ENCODE results near the gene GDNF. TPM values are rescaled to one million over a fixed set of nuclear protein-coding genes. Genes with fewer than 3 reads are reported as not detected.

The GDNF gene
- total and polyA plus RNA-seq, 2 donors (not counting 1 experiment from before 2014, with no cell fraction given): 0.32 to 0.83 TPM

GRCh38 chr5:37816331-37816730, 23.5 kb downstream of the GDNF start:
- Histone ChIP-seq H4K20me1 (ENCODE audit: control insufficient read depth, extremely low read depth, insufficient read depth, low read length) (no peaks in the 10 kb centered on the region), H3K36me3 (ENCODE audit: control insufficient read depth, insufficient read depth, low read length) (no peaks in the 10 kb centered on the region), H2AFZ (ENCODE audit: low read length) (no peak overlapping the region), H3K27ac (ENCODE audit: insufficient read depth, low read length) (no peak overlapping the region), H3K79me2 (ENCODE audit: control insufficient read depth, insufficient read depth, low read length) (no peaks in the 10 kb centered on the region), H3K4me2 (ENCODE audit: extremely low read depth, insufficient read depth, low read length) (no peak overlapping the region), H3K4me1 (ENCODE audit: control insufficient read depth, extremely low read depth, insufficient read depth, low read length) (no peaks in the 10 kb centered on the region), H3K27me3 (ENCODE audit: control insufficient read depth, insufficient read depth, low read length) (no peaks in the 10 kb centered on the region), H3K9me3 (ENCODE audit: control insufficient read depth, insufficient read depth, low read depth, low read length) (no peaks in the 10 kb centered on the region), H3K4me3 (replicated peaks in 1 of 4; ENCODE audit: control extremely low read depth in 1 of 4, insufficient read depth in 1 of 4, low read depth in 3 of 4, low read length in 4 of 4) (no peak overlapping the region), H3K9ac (ENCODE audit: insufficient read depth, low read length) (no peak overlapping the region)
- TF ChIP-seq, protein P1, sequence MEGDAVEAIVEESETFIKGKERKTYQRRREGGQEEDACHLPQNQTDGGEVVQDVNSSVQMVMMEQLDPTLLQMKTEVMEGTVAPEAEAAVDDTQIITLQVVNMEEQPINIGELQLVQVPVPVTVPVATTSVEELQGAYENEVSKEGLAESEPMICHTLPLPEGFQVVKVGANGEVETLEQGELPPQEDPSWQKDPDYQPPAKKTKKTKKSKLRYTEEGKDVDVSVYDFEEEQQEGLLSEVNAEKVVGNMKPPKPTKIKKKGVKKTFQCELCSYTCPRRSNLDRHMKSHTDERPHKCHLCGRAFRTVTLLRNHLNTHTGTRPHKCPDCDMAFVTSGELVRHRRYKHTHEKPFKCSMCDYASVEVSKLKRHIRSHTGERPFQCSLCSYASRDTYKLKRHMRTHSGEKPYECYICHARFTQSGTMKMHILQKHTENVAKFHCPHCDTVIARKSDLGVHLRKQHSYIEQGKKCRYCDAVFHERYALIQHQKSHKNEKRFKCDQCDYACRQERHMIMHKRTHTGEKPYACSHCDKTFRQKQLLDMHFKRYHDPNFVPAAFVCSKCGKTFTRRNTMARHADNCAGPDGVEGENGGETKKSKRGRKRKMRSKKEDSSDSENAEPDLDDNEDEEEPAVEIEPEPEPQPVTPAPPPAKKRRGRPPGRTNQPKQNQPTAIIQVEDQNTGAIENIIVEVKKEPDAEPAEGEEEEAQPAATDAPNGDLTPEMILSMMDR (conservative IDR thresholded peaks at IDR 0.05 in 1 of 2, IDR thresholded peaks at IDR 0.05 in 1 of 2; ENCODE audit: low read depth in 1 of 2, low read length in 2 of 2): no peak
- TF ChIP-seq EZH2 (IDR thresholded peaks at IDR 0.05; ENCODE audit: low read length, missing control alignments): no peak
- no peak for DNase-seq (ENCODE audit: low read depth in 2 of 2)

DNA sequence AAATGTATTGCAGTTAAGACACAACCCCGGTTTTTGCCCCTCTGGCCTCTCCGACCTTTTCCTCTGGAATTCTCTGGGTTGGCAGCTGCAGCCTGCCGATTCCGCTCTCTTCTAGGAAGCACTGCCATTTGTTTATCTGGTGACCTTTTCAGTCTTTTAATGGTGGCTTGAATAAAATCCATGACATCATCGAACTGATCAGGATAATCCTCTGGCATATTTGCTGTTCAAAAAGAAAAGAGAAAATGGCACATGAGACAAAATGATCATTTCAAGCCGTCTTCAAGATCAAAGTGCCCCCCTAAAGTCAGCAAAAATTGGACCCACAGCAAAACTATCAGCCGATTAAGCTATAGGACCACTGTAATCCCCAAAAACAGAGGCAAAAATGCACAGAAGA, 23.9 kb downstream of the GDNF start:
- H3K27me3 ChIP-seq (ENCODE audit: control insufficient read depth, insufficient read depth, low read length): no peaks in the 10 kb centered on the region
- H3K9ac ChIP-seq (ENCODE audit: insufficient read depth, low read length): no peak overlapping the region
- no peak overlapping the region for H3K27ac ChIP-seq (ENCODE audit: insufficient read depth, low read length)
- no peaks in the 10 kb centered on the region for H3K4me1 ChIP-seq (ENCODE audit: control insufficient read depth, extremely low read depth, insufficient read depth, low read length)
- H3K4me3 ChIP-seq (replicated peaks in 1 of 4; ENCODE audit: control extremely low read depth in 1 of 4, insufficient read depth in 1 of 4, low read depth in 3 of 4, low read length in 4 of 4): no peak overlapping the region
- DNase-seq (ENCODE audit: low read depth in 2 of 2): no peak
- H4K20me1 ChIP-seq (ENCODE audit: control insufficient read depth, extremely low read depth, insufficient read depth, low read length): no peaks in the 10 kb centered on the region
- no peak for TF ChIP-seq EZH2 (IDR thresholded peaks at IDR 0.05; ENCODE audit: low read length, missing control alignments)
- TF ChIP-seq, protein P1 (conservative IDR thresholded peaks at IDR 0.05 in 1 of 2, IDR thresholded peaks at IDR 0.05 in 1 of 2; ENCODE audit: low read depth in 1 of 2, low read length in 2 of 2): no peak
- no peaks in the 10 kb centered on the region for H3K79me2 ChIP-seq (ENCODE audit: control insufficient read depth, insufficient read depth, low read length)
- H2AFZ ChIP-seq (ENCODE audit: low read length): no peak overlapping the region
- no peaks in the 10 kb centered on the region for H3K9me3 ChIP-seq (ENCODE audit: control insufficient read depth, insufficient read depth, low read depth, low read length)
- no peak overlapping the region for H3K4me2 ChIP-seq (ENCODE audit: extremely low read depth, insufficient read depth, low read length)
- H3K36me3 ChIP-seq (ENCODE audit: control insufficient read depth, insufficient read depth, low read length): no peaks in the 10 kb centered on the region

- no peak overlapping the region for H3K27ac ChIP-seq (ENCODE audit: insufficient read depth, low read length)
- no peaks in the 10 kb centered on the region for H3K36me3 ChIP-seq (ENCODE audit: control insufficient read depth, insufficient read depth, low read length)
- TF ChIP-seq, protein P1 (conservative IDR thresholded peaks at IDR 0.05 in 1 of 2, IDR thresholded peaks at IDR 0.05 in 1 of 2; ENCODE audit: low read depth in 1 of 2, low read length in 2 of 2): no peak
- no peak for TF ChIP-seq EZH2 (IDR thresholded peaks at IDR 0.05; ENCODE audit: low read length, missing control alignments)
Measured at GRCh38 chr5:37814699-37815098, 25.1 kb downstream of the GDNF start.

More at GRCh38 chr5:37814699-37815098, 25.1 kb downstream of the GDNF start:
- H3K79me2 ChIP-seq (ENCODE audit: control insufficient read depth, insufficient read depth, low read length): no peaks in the 10 kb centered on the region
- H3K4me3 ChIP-seq (replicated peaks in 1 of 4; ENCODE audit: control extremely low read depth in 1 of 4, insufficient read depth in 1 of 4, low read depth in 3 of 4, low read length in 4 of 4): no peak overlapping the region
- H3K9me3 ChIP-seq (ENCODE audit: control insufficient read depth, insufficient read depth, low read depth, low read length): no peaks in the 10 kb centered on the region
- H3K4me1 ChIP-seq (ENCODE audit: control insufficient read depth, extremely low read depth, insufficient read depth, low read length): no peaks in the 10 kb centered on the region
- no peak overlapping the region for H2AFZ ChIP-seq (ENCODE audit: low read length)
- no peak overlapping the region for H3K4me2 ChIP-seq (ENCODE audit: extremely low read depth, insufficient read depth, low read length)
- H4K20me1 ChIP-seq (ENCODE audit: control insufficient read depth, extremely low read depth, insufficient read depth, low read length): no peaks in the 10 kb centered on the region
- H3K9ac ChIP-seq (ENCODE audit: insufficient read depth, low read length): no peak overlapping the region
- no peaks in the 10 kb centered on the region for H3K27me3 ChIP-seq (ENCODE audit: control insufficient read depth, insufficient read depth, low read length)
- DNase-seq (ENCODE audit: low read depth in 2 of 2): peak in 1 of 2 donors; percentile 84

All from fibroblast of lung (primary cell).